Measurements from ENCODE around the gene SH3GLB2.

SH3GLB2 gene

GRCh38 chr9:129028192-129028966 lies at the start of gene SH3GLB2:
Gene SH3GLB2 (minus strand): TSS chr9:129028331. CDS start chr9:129028154, 177 bp downstream.
- DNase-seq (ENCODE audit: low spot score), result peak; percentile 93

- no peak for DNase-seq (ENCODE audit: low spot score)
These were observed 49.1 kb upstream of the SH3GLB2 start for GRCh38 chr9:129077236-129077635.

GRCh38 chr9:129076640-129077037 lies 48.5 kb upstream of the SH3GLB2 start:
- DNase-seq (ENCODE audit: low spot score), result no peak

GRCh38 chr9:129075996-129076639 lies 48.0 kb upstream of the SH3GLB2 start:
- no peak for DNase-seq (ENCODE audit: low spot score)

- DNase-seq (ENCODE audit: low spot score), result no peak
These were observed 46.0 kb upstream of the SH3GLB2 start for GRCh38 chr9:129074106-129074505.

- no peak for DNase-seq (ENCODE audit: low spot score)
These were observed 45.3 kb upstream of the SH3GLB2 start for GRCh38 chr9:129073404-129073803.

GRCh38 chr9:129072171-129072570 lies 44.0 kb upstream of the SH3GLB2 start:
- DNase-seq (ENCODE audit: low spot score), result no peak

- DNase-seq (ENCODE audit: low spot score), result peak; percentile 6
These were observed 43.5 kb upstream of the SH3GLB2 start for GRCh38 chr9:129071526-129072126.

- DNase-seq (ENCODE audit: low spot score), result no peak
These were observed 42.8 kb upstream of the SH3GLB2 start for GRCh38 chr9:129070696-129071525.

GRCh38 chr9:129069862-129070641 lies 41.9 kb upstream of the SH3GLB2 start:
- DNase-seq (ENCODE audit: low spot score), result no peak

GRCh38 chr9:129068990-129069861 lies 41.1 kb upstream of the SH3GLB2 start:
- peak; percentile 51 for DNase-seq (ENCODE audit: low spot score)

- no peak for DNase-seq (ENCODE audit: low spot score)
These were observed 40.0 kb upstream of the SH3GLB2 start for GRCh38 chr9:129068110-129068509.

- DNase-seq (ENCODE audit: low spot score), result no peak
These were observed 36.4 kb upstream of the SH3GLB2 start for GRCh38 chr9:129064499-129064908.

GRCh38 chr9:129063061-129063460 lies 34.9 kb upstream of the SH3GLB2 start:
- DNase-seq (ENCODE audit: low spot score), result no peak

- no peak for DNase-seq (ENCODE audit: low spot score)
These were observed 32.9 kb upstream of the SH3GLB2 start for GRCh38 chr9:129060991-129061390.

- DNase-seq (ENCODE audit: low spot score), result no peak
These were observed 32.0 kb upstream of the SH3GLB2 start for GRCh38 chr9:129059796-129060785.

GRCh38 chr9:129058965-129059795 lies 31.0 kb upstream of the SH3GLB2 start:
- no peak for DNase-seq (ENCODE audit: low spot score)

GRCh38 chr9:129054163-129054851 lies 26.2 kb upstream of the SH3GLB2 start:
- DNase-seq (ENCODE audit: low spot score), result no peak
